Activated T-cell treated with anti-CD3 and anti-CD28 coated beads for 48 hours (primary cell): ENCODE measurements around the gene FIGNL2.
"Not testable (repeated sequence)": the region's sequence is repeated elsewhere in the genome, so short reads cannot be mapped to it uniquely, and the experiment has no call there.

Experiments used
- DNase-seq: peaks from one replicate; pipeline ENCODE4 v3.0.0-alpha.2; 2020; ENCODE audit warnings: low read depth

FIGNL2 gene

GRCh38 chr12:51848326-51848727, at the start of gene FIGNL2:
Gene FIGNL2, minus strand, starts transcription at chr12:51848718. Its CDS starts 26,305 bp downstream, at chr12:51822413.
- DNase-seq = no peak

- DNase-seq = no peak
Measured at GRCh38 chr12:51897181-51897580, 48.7 kb upstream of the FIGNL2 start.

GRCh38 chr12:51896236-51896635, 47.7 kb upstream of the FIGNL2 start:
- DNase-seq = no peak

GRCh38 chr12:51895378-51896135, 47.0 kb upstream of the FIGNL2 start:
- no peak for DNase-seq

GRCh38 chr12:51893786-51894185, 45.3 kb upstream of the FIGNL2 start:
- no peak for DNase-seq

GRCh38 chr12:51891843-51892242, 43.3 kb upstream of the FIGNL2 start:
- no peak for DNase-seq

GRCh38 chr12:51890511-51891171, 42.1 kb upstream of the FIGNL2 start:
- DNase-seq = no peak

- no peak for DNase-seq
Measured at GRCh38 chr12:51890133-51890464, 41.6 kb upstream of the FIGNL2 start.

GRCh38 chr12:51889216-51890132, 41.0 kb upstream of the FIGNL2 start:
- no peak for DNase-seq

- DNase-seq = no peak
Measured at GRCh38 chr12:51888316-51889215, 40.0 kb upstream of the FIGNL2 start.

GRCh38 chr12:51887476-51888315, 39.2 kb upstream of the FIGNL2 start, which contains the start of gene ANKRD33:
Gene ANKRD33, plus strand, starts transcription at chr12:51888103. Its CDS starts 84 bp downstream, at chr12:51888187.
- no peak for DNase-seq

GRCh38 chr12:51886021-51886710, 37.6 kb upstream of the FIGNL2 start:
- no peak for DNase-seq

- not testable (repeated sequence) for DNase-seq
Measured at GRCh38 chr12:51885294-51886020, 36.9 kb upstream of the FIGNL2 start.

GRCh38 chr12:51884676-51885229, 36.2 kb upstream of the FIGNL2 start:
- DNase-seq = no peak

GRCh38 chr12:51883998-51884675, 35.6 kb upstream of the FIGNL2 start:
- DNase-seq = no peak

GRCh38 chr12:51883295-51883694, 34.8 kb upstream of the FIGNL2 start:
- no peak for DNase-seq

- DNase-seq = no peak
Measured at GRCh38 chr12:51879102-51879501, 30.6 kb upstream of the FIGNL2 start.

GRCh38 chr12:51874486-51874885, 26.0 kb upstream of the FIGNL2 start:
- no peak for DNase-seq
